ENCODE results near the gene TSC22D2.
A peak's percentile ranks its signal among the peaks of the same experiment; 100 is the strongest.

Gene TSC22D2

DNA sequence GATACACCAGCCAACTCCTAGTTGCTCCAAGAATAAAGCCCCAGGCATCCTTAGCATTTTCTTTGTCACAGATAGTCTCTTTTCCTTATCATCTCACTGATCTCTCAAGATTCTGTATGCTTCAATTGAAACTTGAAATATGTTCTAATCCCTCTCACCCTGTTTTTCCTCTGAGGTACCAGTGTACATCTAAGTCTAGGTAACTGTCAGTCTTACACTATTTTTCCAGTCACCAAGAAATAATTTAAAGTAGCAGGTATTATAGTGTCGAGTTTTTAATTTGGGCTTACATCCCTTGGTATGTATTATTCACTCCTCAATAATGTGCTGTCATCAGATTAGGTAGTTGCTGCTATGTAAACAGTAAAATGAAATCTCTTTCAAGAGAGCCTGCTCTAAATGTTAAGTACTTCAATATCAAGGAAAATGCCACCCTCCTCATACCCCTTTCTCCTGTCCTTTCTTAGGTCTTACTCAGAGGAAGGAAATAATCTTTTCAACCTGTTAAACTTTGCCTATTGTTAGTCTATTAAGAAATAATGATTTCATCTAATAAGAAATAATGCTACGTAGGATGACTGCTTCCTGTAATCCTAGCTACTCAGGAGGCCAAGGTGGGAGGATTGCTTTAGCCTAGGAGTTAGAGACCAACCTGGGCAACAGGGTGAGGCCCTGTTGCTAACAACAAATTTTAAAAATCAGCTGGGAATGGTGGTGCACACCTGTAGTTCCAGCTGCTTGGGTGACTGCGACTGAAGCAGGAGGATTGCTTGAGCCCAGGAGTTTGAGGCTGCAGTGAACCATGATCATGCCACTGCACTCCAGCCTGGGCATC lies 39.8 kb downstream of the TSC22D2 start:
- in situ Hi-C loops (cut with HindIII; ENCODE audit: low sequenced_read_pairs): no loop called here
- no peak for DNase-seq (ENCODE audit: low read depth)
- TF ChIP-seq, protein P1, sequence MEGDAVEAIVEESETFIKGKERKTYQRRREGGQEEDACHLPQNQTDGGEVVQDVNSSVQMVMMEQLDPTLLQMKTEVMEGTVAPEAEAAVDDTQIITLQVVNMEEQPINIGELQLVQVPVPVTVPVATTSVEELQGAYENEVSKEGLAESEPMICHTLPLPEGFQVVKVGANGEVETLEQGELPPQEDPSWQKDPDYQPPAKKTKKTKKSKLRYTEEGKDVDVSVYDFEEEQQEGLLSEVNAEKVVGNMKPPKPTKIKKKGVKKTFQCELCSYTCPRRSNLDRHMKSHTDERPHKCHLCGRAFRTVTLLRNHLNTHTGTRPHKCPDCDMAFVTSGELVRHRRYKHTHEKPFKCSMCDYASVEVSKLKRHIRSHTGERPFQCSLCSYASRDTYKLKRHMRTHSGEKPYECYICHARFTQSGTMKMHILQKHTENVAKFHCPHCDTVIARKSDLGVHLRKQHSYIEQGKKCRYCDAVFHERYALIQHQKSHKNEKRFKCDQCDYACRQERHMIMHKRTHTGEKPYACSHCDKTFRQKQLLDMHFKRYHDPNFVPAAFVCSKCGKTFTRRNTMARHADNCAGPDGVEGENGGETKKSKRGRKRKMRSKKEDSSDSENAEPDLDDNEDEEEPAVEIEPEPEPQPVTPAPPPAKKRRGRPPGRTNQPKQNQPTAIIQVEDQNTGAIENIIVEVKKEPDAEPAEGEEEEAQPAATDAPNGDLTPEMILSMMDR (IDR thresholded peaks at IDR 0.05; ENCODE audit: low read depth, low read length, missing control alignments): no peak
- H3K4me3 ChIP-seq (ENCODE audit: low read depth, low read length): no peak overlapping the region

DNA sequence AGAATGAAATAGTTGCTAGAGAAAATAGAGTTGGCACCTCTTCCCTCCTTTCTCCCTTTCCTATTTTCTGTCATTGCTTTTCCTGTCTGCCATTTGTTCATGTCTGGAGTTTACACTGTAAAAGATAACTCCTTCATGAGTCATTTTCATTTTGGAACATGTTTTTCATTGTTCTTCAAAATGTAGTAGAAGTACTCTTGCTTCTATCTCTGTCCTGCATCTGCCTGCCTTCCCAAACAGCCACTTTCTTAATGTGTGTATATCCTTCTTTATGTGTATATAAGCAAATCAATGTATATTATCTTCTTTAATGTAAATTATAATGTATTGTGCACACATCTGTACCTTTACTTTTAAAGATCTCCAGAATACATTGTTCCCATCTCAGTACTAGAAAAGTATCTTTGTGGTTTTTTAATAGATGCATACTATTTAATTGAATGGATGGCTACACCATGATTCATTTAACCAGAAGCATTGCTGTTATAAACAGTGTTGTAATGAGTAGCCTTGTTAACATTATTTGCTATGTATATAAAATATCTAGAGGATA lies 41.1 kb downstream of the TSC22D2 start:
- TF ChIP-seq, protein P1 (IDR thresholded peaks at IDR 0.05; ENCODE audit: low read depth, low read length, missing control alignments): no peak
- DNase-seq (ENCODE audit: low read depth): peak; percentile 70
- in situ Hi-C loops (cut with HindIII; ENCODE audit: low sequenced_read_pairs): no loop called here
- H3K4me3 ChIP-seq (ENCODE audit: low read depth, low read length): peak overlapping the region; percentile 7

DNA sequence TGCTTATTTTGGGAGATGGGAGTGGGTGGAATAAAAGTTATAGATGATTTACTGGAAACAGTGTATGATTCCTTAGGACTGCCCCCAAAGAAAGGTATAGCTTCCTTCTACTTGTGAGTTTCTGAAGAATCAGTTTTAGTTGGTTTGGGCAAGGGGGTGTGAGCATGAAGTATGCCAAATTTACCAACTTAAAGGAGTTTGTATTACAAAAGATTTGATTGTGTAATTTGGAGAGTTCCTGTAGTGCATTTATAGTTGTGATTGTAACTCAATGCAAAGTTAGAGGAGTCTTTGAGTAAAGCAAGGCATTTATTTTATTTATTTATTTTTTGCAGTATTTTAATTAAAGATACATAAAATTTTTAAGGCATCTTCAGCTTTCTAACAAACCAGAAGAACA lies 42.8 kb downstream of the TSC22D2 start:
- TF ChIP-seq, protein P1 (IDR thresholded peaks at IDR 0.05; ENCODE audit: low read depth, low read length, missing control alignments): no peak
- no peak for DNase-seq (ENCODE audit: low read depth)
- H3K4me3 ChIP-seq (ENCODE audit: low read depth, low read length): no peak overlapping the region
- in situ Hi-C loops (cut with HindIII; ENCODE audit: low sequenced_read_pairs): no loop called here

DNA sequence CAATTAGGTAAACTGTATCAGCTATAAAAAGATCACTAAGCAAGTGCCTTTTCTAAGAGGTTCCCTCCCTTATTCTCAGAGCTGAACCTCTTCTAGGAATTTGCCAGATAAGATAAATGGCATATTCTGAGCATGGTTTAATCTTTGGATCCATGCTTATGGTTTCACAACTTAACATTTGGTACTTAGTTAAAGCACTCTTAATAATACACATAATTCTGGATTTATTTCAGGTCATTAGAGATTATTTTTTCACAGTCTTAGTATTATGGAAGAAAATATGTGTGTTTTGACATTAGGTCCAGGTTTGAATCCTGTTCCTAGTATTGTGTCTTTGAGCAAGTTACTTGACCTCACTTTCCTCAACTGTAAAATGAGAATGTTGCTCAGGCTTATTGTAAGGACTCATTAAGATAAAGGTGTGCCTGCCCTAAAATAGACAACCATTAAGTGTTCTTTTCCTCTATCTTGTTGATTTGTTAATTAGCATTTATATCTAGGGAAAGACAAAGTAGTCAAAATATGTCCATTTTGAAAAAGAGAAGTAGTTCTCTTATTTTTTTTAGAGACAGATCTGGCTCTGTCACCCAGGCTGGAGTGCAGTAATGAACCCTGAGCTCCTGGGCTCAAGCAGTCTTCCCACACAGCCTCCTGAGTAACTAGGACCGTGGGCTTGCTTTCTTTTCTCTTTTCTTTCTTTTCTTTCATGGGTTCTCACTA lies 43.4 kb downstream of the TSC22D2 start:
- no peak for DNase-seq (ENCODE audit: low read depth)
- in situ Hi-C loops (cut with HindIII; ENCODE audit: low sequenced_read_pairs): no loop called here
- TF ChIP-seq, protein P1 (IDR thresholded peaks at IDR 0.05; ENCODE audit: low read depth, low read length, missing control alignments): no peak
- H3K4me3 ChIP-seq (ENCODE audit: low read depth, low read length): no peak overlapping the region

DNA sequence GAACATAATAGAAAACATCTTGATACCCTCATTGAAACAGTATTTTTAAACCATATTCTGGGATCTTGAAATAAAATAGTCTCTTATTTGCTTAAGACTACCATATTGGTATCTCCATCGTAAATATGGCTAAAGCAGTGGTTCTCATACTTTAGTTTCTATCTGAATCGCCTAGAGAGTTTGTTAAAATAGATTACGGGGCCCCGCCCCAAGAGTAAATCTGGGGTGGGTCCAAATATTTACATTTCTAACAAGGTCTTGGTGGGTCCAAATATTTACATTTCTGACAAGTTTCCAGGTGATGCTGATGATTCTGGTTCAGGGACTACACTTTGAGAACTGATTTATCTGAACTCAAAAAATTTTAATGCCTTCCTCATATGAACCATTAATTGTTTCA lies 45.3 kb downstream of the TSC22D2 start:
- H3K4me3 ChIP-seq (ENCODE audit: low read depth, low read length): no peak overlapping the region
- TF ChIP-seq, protein P1 (IDR thresholded peaks at IDR 0.05; ENCODE audit: low read depth, low read length, missing control alignments): no peak
- DNase-seq (ENCODE audit: low read depth): no peak
- in situ Hi-C loops (cut with HindIII; ENCODE audit: low sequenced_read_pairs): no loop called here

DNA sequence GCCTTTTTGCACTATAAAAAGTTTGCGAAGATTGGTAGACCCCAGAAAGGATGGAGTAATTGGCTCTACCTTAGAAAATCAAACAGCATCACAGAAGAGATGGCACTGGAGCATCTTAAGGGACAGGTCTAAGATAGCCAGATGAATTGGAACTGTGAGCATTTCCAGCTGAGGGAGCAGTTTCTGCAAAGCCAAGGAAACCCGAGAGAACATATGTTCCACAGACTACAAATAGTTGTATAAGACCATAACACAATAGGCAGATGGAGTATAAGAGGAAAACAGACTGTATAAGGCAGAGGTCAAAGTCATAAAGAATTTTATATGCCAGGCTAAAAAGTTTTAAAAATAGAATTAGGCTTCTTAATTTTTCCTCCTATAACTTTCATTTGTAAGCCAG lies 46.0 kb downstream of the TSC22D2 start:
- no peak for DNase-seq (ENCODE audit: low read depth)
- TF ChIP-seq, protein P1 (IDR thresholded peaks at IDR 0.05; ENCODE audit: low read depth, low read length, missing control alignments): no peak
- H3K4me3 ChIP-seq (ENCODE audit: low read depth, low read length): no peak overlapping the region
- in situ Hi-C loops (cut with HindIII; ENCODE audit: low sequenced_read_pairs): no loop called here
